HG02970 (cell line): Measurements from ENCODE around the gene ACAP1.

Experiments used
- ATAC-seq: cut with Tn5 transposase; IDR thresholded peaks from one replicate; pipeline ENCODE4 v1.9.1; 2021; ENCODE audit warnings: mild to moderate bottlenecking, moderate library complexity, moderate number of reproducible peaks; ENCODE audit not compliant: unreplicated experiment, low FRiP score

The ACAP1 gene

GRCh38 chr17:7383742-7384488 is 47.6 kb downstream of the ACAP1 start:
- ATAC-seq: peak; percentile 53

- ATAC-seq: no peak
Measured at GRCh38 chr17:7384489-7385081, 48.3 kb downstream of the ACAP1 start.

- no peak for ATAC-seq
Measured at GRCh38 chr17:7388856-7389255, 52.5 kb downstream of the ACAP1 start.

GRCh38 chr17:7389924-7390910 is 53.9 kb downstream of the ACAP1 start:
- ATAC-seq: no peak

- ATAC-seq: no peak
Measured at GRCh38 chr17:7391307-7391706, 55.0 kb downstream of the ACAP1 start.

GRCh38 chr17:7392696-7393612 is 56.6 kb downstream of the ACAP1 start:
- no peak for ATAC-seq

- peak; percentile 43 for ATAC-seq
Measured at GRCh38 chr17:7393613-7394451, 57.5 kb downstream of the ACAP1 start.

- ATAC-seq: peak; percentile 78
Measured at GRCh38 chr17:7394452-7395191, 58.3 kb downstream of the ACAP1 start, which contains the start of gene PLSCR3. Gene PLSCR3 (minus strand): TSS chr17:7394525. CDS start chr17:7394110, 415 bp downstream.

GRCh38 chr17:7396147-7396546 is 59.8 kb downstream of the ACAP1 start:
- no peak for ATAC-seq

GRCh38 chr17:7398612-7399011 is 62.3 kb downstream of the ACAP1 start:
- no peak for ATAC-seq
